H1 (cell line): Measurements from ENCODE around the gene ALG10.
"Not testable (repeated sequence)": the region's sequence is repeated elsewhere in the genome, so short reads cannot be mapped to it uniquely, and the experiment has no call there.

Experiments
- ATF2 ChIP-seq: IDR thresholded peaks from 2 replicates; pipeline ENCODE4 v1.6.1; 2012; ENCODE audit warnings: low read length, inconsistent platforms
- EZH2 ChIP-seq: fragments of 200-600 bp; sonication (generic); IDR thresholded peaks from 2 replicates; pipeline ENCODE4 v1.7.1; 2012; ENCODE audit warnings: low read depth, mild to moderate bottlenecking, moderate library complexity, low read length, inconsistent platforms; ENCODE audit not compliant: severe bottlenecking
- MAX ChIP-seq: IDR thresholded peaks from 2 replicates; pipeline ENCODE4 v1.6.1; 2012; ENCODE audit warnings: inconsistent platforms
- NRF1 ChIP-seq: IDR thresholded peaks from 2 replicates; pipeline ENCODE4 v1.6.1; 2011; ENCODE audit warnings: mild to moderate bottlenecking, low read depth, low read length, improper control_type of control experiment
- POLR2A ChIP-seq, 2 experiments: IDR thresholded peaks; 1 replicate in 1 of 2; 2 replicates in 1 of 2; pipeline ENCODE4 v1.6.1; 2011; ENCODE audit warnings: low read depth in 2 of 2, low read length in 2 of 2, mild to moderate bottlenecking in 2 of 2; ENCODE audit errors: control extremely low read depth in 1 of 2
- RXRA ChIP-seq: IDR thresholded peaks from 2 replicates; pipeline ENCODE4 v1.6.1; 2011; ENCODE audit warnings: low read depth, mild to moderate bottlenecking, low read length, moderate library complexity; ENCODE audit not compliant: insufficient read depth
- SAP30 ChIP-seq: fragments of 300-600 bp; sonication (generic); IDR thresholded peaks from 2 replicates; pipeline ENCODE4 v1.7.1; 2012; ENCODE audit warnings: low read length, moderate library complexity, mild to moderate bottlenecking, inconsistent platforms; ENCODE audit not compliant: insufficient read depth, insufficient replicate concordance
- SIN3A ChIP-seq, 2 experiments: IDR thresholded peaks in 1 of 2; conservative IDR thresholded peaks in 1 of 2; 2 replicates each; pipeline ENCODE4 v1.6.1; 2011 to 2012; ENCODE audit warnings: low read length in 2 of 2, improper control_type of control experiment in 1 of 2, low read depth in 1 of 2, mild to moderate bottlenecking in 1 of 2
- TBP ChIP-seq: IDR thresholded peaks from 2 replicates; pipeline ENCODE4 v1.6.1; 2011; ENCODE audit warnings: low read depth, low read length, improper control_type of control experiment
- TF ChIP-seq, protein P1 (sequence below), 3 experiments: IDR thresholded peaks; 1 replicate in 2 of 3; 2 replicates in 1 of 3; pipeline versions ENCODE4 v1.5.1 to v1.6.1; 2011; ENCODE audit warnings: low read length in 3 of 3, mild to moderate bottlenecking in 3 of 3, inconsistent platforms in 2 of 3, low read depth in 1 of 3, moderate library complexity in 1 of 3; ENCODE audit not compliant: insufficient read depth in 1 of 3; ENCODE audit errors: control extremely low read depth in 1 of 3

GRCh38 chr12:33972884-33973283, 49.4 kb upstream of the ALG10 start:
- TF ChIP-seq POLR2A (IDR thresholded peaks at IDR 0.05; ENCODE audit: control extremely low read depth in 1 of 2, low read depth in 2 of 2, low read length in 2 of 2); NRF1; RXRA; SAP30; ATF2; MAX; EZH2; SIN3A (conservative IDR thresholded peaks at IDR 0.05 in 1 of 2, IDR thresholded peaks at IDR 0.05 in 1 of 2; ENCODE audit: low read depth in 1 of 2, low read length in 2 of 2); TBP: not testable (repeated sequence)
- TF ChIP-seq, protein P1, sequence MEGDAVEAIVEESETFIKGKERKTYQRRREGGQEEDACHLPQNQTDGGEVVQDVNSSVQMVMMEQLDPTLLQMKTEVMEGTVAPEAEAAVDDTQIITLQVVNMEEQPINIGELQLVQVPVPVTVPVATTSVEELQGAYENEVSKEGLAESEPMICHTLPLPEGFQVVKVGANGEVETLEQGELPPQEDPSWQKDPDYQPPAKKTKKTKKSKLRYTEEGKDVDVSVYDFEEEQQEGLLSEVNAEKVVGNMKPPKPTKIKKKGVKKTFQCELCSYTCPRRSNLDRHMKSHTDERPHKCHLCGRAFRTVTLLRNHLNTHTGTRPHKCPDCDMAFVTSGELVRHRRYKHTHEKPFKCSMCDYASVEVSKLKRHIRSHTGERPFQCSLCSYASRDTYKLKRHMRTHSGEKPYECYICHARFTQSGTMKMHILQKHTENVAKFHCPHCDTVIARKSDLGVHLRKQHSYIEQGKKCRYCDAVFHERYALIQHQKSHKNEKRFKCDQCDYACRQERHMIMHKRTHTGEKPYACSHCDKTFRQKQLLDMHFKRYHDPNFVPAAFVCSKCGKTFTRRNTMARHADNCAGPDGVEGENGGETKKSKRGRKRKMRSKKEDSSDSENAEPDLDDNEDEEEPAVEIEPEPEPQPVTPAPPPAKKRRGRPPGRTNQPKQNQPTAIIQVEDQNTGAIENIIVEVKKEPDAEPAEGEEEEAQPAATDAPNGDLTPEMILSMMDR (IDR thresholded peaks at IDR 0.05; ENCODE audit: control extremely low read depth in 1 of 3, insufficient read depth in 1 of 3, low read depth in 1 of 3, low read length in 3 of 3) = not testable (repeated sequence)
